PC-3 (cell line): ENCODE measurements around the gene METTL6. TPM values are rescaled to one million over a fixed set of nuclear protein-coding genes. Genes with fewer than 3 reads are reported as not detected.

Source experiments
- ATAC-seq: fragments of 200-7000 bp; cut with Tn5 transposase; 2 replicates; pipeline ENCODE4 v1.9.1; 2020; ENCODE audit warnings: mild to moderate bottlenecking, moderate library complexity
- BruUV-seq: library from RNA; stranded (reverse); fragments of 400-500 nt; replicated peaks from 2 replicates; lab custom pipeline; 2021; lab: Mats Ljungman, UMichigan
- CTCF ChIA-PET: fragments of 300-600 bp; sonication (Branson Sonifier 250); formaldehyde crosslinking; loops from one replicate; lab custom pipeline; 2022; ENCODE audit warnings: antibody characterized with exemption; lab: Charles Lee
- POLR2A ChIA-PET: fragments of 300-600 bp; sonication (Branson Sonifier 250); formaldehyde crosslinking; loops from one replicate; lab custom pipeline; 2022; ENCODE audit warnings: antibody characterized with exemption; ENCODE audit not compliant: unreplicated experiment; lab: Charles Lee
- DNase-seq: peaks from one replicate; pipeline ENCODE4 v3.0.0-alpha.2; 2015
- H2AFZ ChIP-seq: fragments of 300-600 bp; sonication (generic); 2 replicates; pipeline ENCODE4 v1.6.0; 2016; ENCODE audit warnings: antibody characterized with exemption, low read length
- H3F3A ChIP-seq: fragments of 300-600 bp; sonication (generic); one replicate; pipeline ENCODE4 v1.6.0; 2017; ENCODE audit warnings: antibody characterized with exemption, low read length, control low read depth, mild to moderate bottlenecking; ENCODE audit not compliant: unreplicated experiment
- H3K27ac ChIP-seq: fragments of 300-600 bp; sonication (generic); 2 replicates; pipeline ENCODE4 v1.5.1; 2016; ENCODE audit warnings: mild to moderate bottlenecking, low read length
- H3K27me3 ChIP-seq: fragments of 300-600 bp; sonication (generic); 2 replicates; pipeline ENCODE4 v1.6.1; 2016; ENCODE audit warnings: low read length, mixed read lengths
- H3K36me3 ChIP-seq: fragments of 300-600 bp; sonication (generic); 2 replicates; pipeline ENCODE4 v1.6.1; 2016; ENCODE audit warnings: low read depth, mixed run types, low read length, mixed read lengths
- H3K4me1 ChIP-seq: fragments of 300-600 bp; sonication (generic); 2 replicates; pipeline ENCODE4 v1.5.1; 2016; ENCODE audit warnings: low read length; ENCODE audit not compliant: insufficient read depth
- H3K4me2 ChIP-seq: fragments of 300-600 bp; sonication (generic); 2 replicates; pipeline ENCODE4 v1.6.0; 2016; ENCODE audit warnings: low read length
- H3K4me3 ChIP-seq: fragments of 300-600 bp; sonication (generic); 2 replicates; pipeline ENCODE4 v1.5.1; 2016; ENCODE audit warnings: mild to moderate bottlenecking, low read length, mixed read lengths
- H3K79me2 ChIP-seq: fragments of 300-600 bp; sonication (generic); 2 replicates; pipeline ENCODE4 v1.6.1; 2017; ENCODE audit warnings: low read length, mixed read lengths
- H3K9ac ChIP-seq: fragments of 300-600 bp; sonication (generic); 2 replicates; pipeline ENCODE4 v1.6.0; 2016; ENCODE audit warnings: mild to moderate bottlenecking, low read length
- H3K9me2 ChIP-seq: fragments of 300-600 bp; sonication (generic); replicated peaks from 2 replicates; pipeline ENCODE4 v1.6.1; 2016; ENCODE audit warnings: mixed run types, low read length, mixed read lengths
- H3K9me3 ChIP-seq: fragments of 300-600 bp; sonication (generic); 2 replicates; pipeline ENCODE4 v1.6.1; 2016; ENCODE audit warnings: low read length, mixed read lengths
- H4K20me1 ChIP-seq: fragments of 300-600 bp; sonication (generic); 2 replicates; pipeline ENCODE4 v1.6.1; 2016; ENCODE audit warnings: low read length, mixed read lengths
- CTCF ChIP-seq: fragments of 300-600 bp; sonication (generic); conservative IDR thresholded peaks from 2 replicates; pipeline ENCODE4 v1.5.1; 2017; ENCODE audit warnings: antibody characterized with exemption, low read depth, mild to moderate bottlenecking, low read length
- EZH2 ChIP-seq: fragments of 300-600 bp; sonication (generic); IDR thresholded peaks from one replicate; pipeline ENCODE4 v1.6.1; 2017; ENCODE audit warnings: antibody characterized with exemption, mild to moderate bottlenecking, low read length; ENCODE audit not compliant: unreplicated experiment
- EZH2phosphoT487 ChIP-seq: fragments of 300-600 bp; sonication (generic); IDR thresholded peaks from 2 replicates; pipeline ENCODE4 v1.6.1; 2018; ENCODE audit warnings: mild to moderate bottlenecking, antibody characterized with exemption, low read length, borderline replicate concordance
- intact Hi-C: fragments of 100-400 bp; cut with micrococcal nuclease; formaldehyde crosslinking; loops from 2 replicates; pipeline ENCODE4 v1.9.0; 2023
- total RNA-seq: library from RNA; depleted of rRNA; stranded (reverse); fragments of >200 nt; gene quantifications from 2 replicates; pipeline ENCODE4 v1.2.3, GENCODE V29; 2014

METTL6 gene
- total RNA-seq, 1 experiment from 2014 or later = 22.4 TPM

GRCh38 chr3:15439476-15439875 is 12.1 kb upstream of the METTL6 start:
- H3F3A ChIP-seq = no peaks in the 10 kb centered on the region
- ATAC-seq (no peak), DNase-seq (no peak)
- no TSS peak for BruUV-seq
- H2AFZ ChIP-seq = no peak overlapping the region
- H3K4me3 ChIP-seq = no peak overlapping the region
- H4K20me1 ChIP-seq = no peaks in the 10 kb centered on the region
- no peaks in the 10 kb centered on the region for H3K79me2 ChIP-seq
- CTCF ChIA-PET = no interaction called here
- H3K9me3 ChIP-seq = no peaks in the 10 kb centered on the region
- no peak overlapping the region for H3K4me2 ChIP-seq
- POLR2A ChIA-PET = no interaction called here
- no peak for TF ChIP-seq EZH2phosphoT487
- TF ChIP-seq EZH2 = no peak
- no peak for TF ChIP-seq CTCF
- H3K27me3 ChIP-seq = no peaks in the 10 kb centered on the region
- no peaks in the 10 kb centered on the region for H3K4me1 ChIP-seq
- peaks cover 57% of the 10 kb centered on the region for H3K36me3 ChIP-seq
- H3K9me2 ChIP-seq = no peaks in the 10 kb centered on the region
- intact Hi-C loops = no loop called here
- H3K9ac ChIP-seq = no peak overlapping the region
- H3K27ac ChIP-seq = no peak overlapping the region

- no peak for DNase-seq
- TF ChIP-seq EZH2phosphoT487 = no peak
- no peak for TF ChIP-seq CTCF
- TF ChIP-seq EZH2 = no peak
- peaks cover 62% of the 10 kb centered on the region for H3K36me3 ChIP-seq
- BruUV-seq = no TSS peak
- H3K4me1 ChIP-seq = no peaks in the 10 kb centered on the region
- no peaks in the 10 kb centered on the region for H3K79me2 ChIP-seq
- H3K27me3 ChIP-seq = no peaks in the 10 kb centered on the region
- H3K9ac ChIP-seq = no peak overlapping the region
- H3F3A ChIP-seq = no peaks in the 10 kb centered on the region
- no peaks in the 10 kb centered on the region for H4K20me1 ChIP-seq
- ChIA-PET POLR2A (no interaction called here), CTCF (no interaction called here)
- H3K9me3 ChIP-seq = no peaks in the 10 kb centered on the region
- H3K9me2 ChIP-seq = no peaks in the 10 kb centered on the region
- no peak overlapping the region for H3K27ac ChIP-seq
- no peak for ATAC-seq
- no peak overlapping the region for H2AFZ ChIP-seq
- intact Hi-C loops = no loop called here
- no peak overlapping the region for H3K4me3 ChIP-seq
- H3K4me2 ChIP-seq = no peak overlapping the region
Measured at GRCh38 chr3:15438983-15439382, 11.6 kb upstream of the METTL6 start.

GRCh38 chr3:15436246-15436645 is 8.9 kb upstream of the METTL6 start:
- DNase-seq (no peak), ATAC-seq (no peak)
- no TSS peak for BruUV-seq
- Histone ChIP-seq H3K36me3 (peaks cover 71% of the 10 kb centered on the region), H3K9ac (no peak overlapping the region), H3K79me2 (peaks cover 1% of the 10 kb centered on the region), H3K9me2 (no peaks in the 10 kb centered on the region), H3K4me1 (no peaks in the 10 kb centered on the region), H3K27me3 (no peaks in the 10 kb centered on the region), H3K27ac (no peak overlapping the region), H4K20me1 (no peaks in the 10 kb centered on the region), H3K4me2 (no peak overlapping the region), H3K9me3 (no peaks in the 10 kb centered on the region), H2AFZ (no peak overlapping the region), H3K4me3 (no peak overlapping the region), H3F3A (no peaks in the 10 kb centered on the region)
- ChIA-PET POLR2A (no interaction called here), CTCF (no interaction called here)
- TF ChIP-seq CTCF (no peak), EZH2phosphoT487 (no peak), EZH2 (no peak)
- intact Hi-C loops = no loop called here
